Gastrocnemius medialis (tissue), 4 donors: ENCODE results near the gene BTBD16.

Source experiments
- POLR2A ChIP-seq, 2 donors: fragments of 450-650 bp; IDR thresholded peaks; one replicate each; pipeline ENCODE4 v1.6.1; 2017; ENCODE audit warnings: antibody characterized with exemption in 2 of 2, mild to moderate bottlenecking in 2 of 2, moderate library complexity in 2 of 2
- TF ChIP-seq, protein P1 (sequence below), 5 experiments: fragments of 450-650 bp in 3 of 5; fragments of 200-600 bp in 2 of 5; sonication (generic) in 2 of 5; IDR thresholded peaks in 4 of 5; conservative IDR thresholded peaks in 1 of 5; 1 replicate in 4 of 5; 2 replicates in 1 of 5; pipeline ENCODE4 v1.5.1; 2016 to 2019; ENCODE audit warnings: antibody characterized with exemption in 5 of 5, mild to moderate bottlenecking in 3 of 5, moderate library complexity in 3 of 5

DNA sequence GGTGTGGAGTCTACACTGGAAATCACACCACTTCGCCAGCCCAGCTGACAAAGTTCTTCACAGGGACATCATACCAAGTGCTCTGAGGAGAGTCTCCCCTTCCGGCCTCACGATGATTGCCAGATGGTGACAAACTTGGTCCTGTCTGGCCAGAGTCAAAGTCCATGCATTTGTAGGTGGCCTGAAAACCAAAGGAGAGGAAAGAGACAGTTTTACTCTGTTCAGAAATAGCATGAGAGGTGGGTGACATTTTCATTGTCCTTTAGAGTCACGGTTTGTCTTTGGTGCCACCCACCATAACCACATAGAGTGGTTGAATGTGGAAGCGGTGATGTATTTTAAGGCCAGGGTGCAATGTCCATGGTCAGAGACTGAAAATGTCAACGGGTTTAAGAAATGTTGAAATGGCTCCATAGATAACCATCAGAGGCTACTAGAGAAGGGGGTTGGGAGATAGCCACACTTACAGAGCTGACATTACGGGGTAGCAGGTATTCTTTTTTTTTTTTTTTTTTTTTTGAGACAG is 33.0 kb downstream of the BTBD16 start:
- TF ChIP-seq, protein P1, sequence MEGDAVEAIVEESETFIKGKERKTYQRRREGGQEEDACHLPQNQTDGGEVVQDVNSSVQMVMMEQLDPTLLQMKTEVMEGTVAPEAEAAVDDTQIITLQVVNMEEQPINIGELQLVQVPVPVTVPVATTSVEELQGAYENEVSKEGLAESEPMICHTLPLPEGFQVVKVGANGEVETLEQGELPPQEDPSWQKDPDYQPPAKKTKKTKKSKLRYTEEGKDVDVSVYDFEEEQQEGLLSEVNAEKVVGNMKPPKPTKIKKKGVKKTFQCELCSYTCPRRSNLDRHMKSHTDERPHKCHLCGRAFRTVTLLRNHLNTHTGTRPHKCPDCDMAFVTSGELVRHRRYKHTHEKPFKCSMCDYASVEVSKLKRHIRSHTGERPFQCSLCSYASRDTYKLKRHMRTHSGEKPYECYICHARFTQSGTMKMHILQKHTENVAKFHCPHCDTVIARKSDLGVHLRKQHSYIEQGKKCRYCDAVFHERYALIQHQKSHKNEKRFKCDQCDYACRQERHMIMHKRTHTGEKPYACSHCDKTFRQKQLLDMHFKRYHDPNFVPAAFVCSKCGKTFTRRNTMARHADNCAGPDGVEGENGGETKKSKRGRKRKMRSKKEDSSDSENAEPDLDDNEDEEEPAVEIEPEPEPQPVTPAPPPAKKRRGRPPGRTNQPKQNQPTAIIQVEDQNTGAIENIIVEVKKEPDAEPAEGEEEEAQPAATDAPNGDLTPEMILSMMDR (IDR thresholded peaks at IDR 0.05 in 4 of 5, conservative IDR thresholded peaks at IDR 0.05 in 1 of 5): no peak
- TF ChIP-seq POLR2A (IDR thresholded peaks at IDR 0.05): no peak
